ENCODE measurements around the gene PLLP.
A peak's percentile ranks its signal among the peaks of the same experiment; 100 is the strongest.

The PLLP gene

GRCh38 chr16:57284209-57284951, at the start of gene PLLP:
PLLP (minus strand) TSS chr16:57284672; CDS start chr16:57284540, 132 bp downstream.
- peak; percentile 80 for DNase-seq (ENCODE audit: low spot score)

GRCh38 chr16:57333402-57333801, 48.9 kb upstream of the PLLP start:
- no peak for DNase-seq (ENCODE audit: low spot score)

GRCh38 chr16:57331355-57331754, 46.9 kb upstream of the PLLP start:
- DNase-seq (ENCODE audit: low spot score): no peak

- DNase-seq (ENCODE audit: low spot score): no peak
Measured at GRCh38 chr16:57329718-57330327, 45.4 kb upstream of the PLLP start.

- no peak for DNase-seq (ENCODE audit: low spot score)
Measured at GRCh38 chr16:57325458-57325857, 41.0 kb upstream of the PLLP start.

- DNase-seq (ENCODE audit: low spot score): no peak
Measured at GRCh38 chr16:57324749-57325148, 40.3 kb upstream of the PLLP start.

GRCh38 chr16:57319646-57320045, 35.2 kb upstream of the PLLP start:
- no peak for DNase-seq (ENCODE audit: low spot score)

- no peak for DNase-seq (ENCODE audit: low spot score)
Measured at GRCh38 chr16:57318240-57318970, 33.9 kb upstream of the PLLP start.

- DNase-seq (ENCODE audit: low spot score): no peak
Measured at GRCh38 chr16:57316390-57317017, 32.0 kb upstream of the PLLP start.

- DNase-seq (ENCODE audit: low spot score): no peak
Measured at GRCh38 chr16:57315416-57315815, 30.9 kb upstream of the PLLP start.

GRCh38 chr16:57314161-57314785, 29.8 kb upstream of the PLLP start:
- no peak for DNase-seq (ENCODE audit: low spot score)

- DNase-seq (ENCODE audit: low spot score): no peak
Measured at GRCh38 chr16:57313509-57313908, 29.0 kb upstream of the PLLP start.

- no peak for DNase-seq (ENCODE audit: low spot score)
Measured at GRCh38 chr16:57310801-57311200, 26.3 kb upstream of the PLLP start.

GRCh38 chr16:57308041-57308440, 23.6 kb upstream of the PLLP start:
- DNase-seq (ENCODE audit: low spot score): no peak

- no peak for DNase-seq (ENCODE audit: low spot score)
Measured at GRCh38 chr16:57307365-57307764, 22.9 kb upstream of the PLLP start.

- DNase-seq (ENCODE audit: low spot score): no peak
Measured at GRCh38 chr16:57306676-57307341, 22.3 kb upstream of the PLLP start.

GRCh38 chr16:57305159-57305811, 20.8 kb upstream of the PLLP start:
- no peak for DNase-seq (ENCODE audit: low spot score)

- no peak for DNase-seq (ENCODE audit: low spot score)
Measured at GRCh38 chr16:57304169-57305061, 19.9 kb upstream of the PLLP start.

- no peak for DNase-seq (ENCODE audit: low spot score)
Measured at GRCh38 chr16:57303910-57304168, 19.4 kb upstream of the PLLP start.
